ENCODE data around the gene ARRDC1.
"Not testable (repeated sequence)": the region's sequence is repeated elsewhere in the genome, so short reads cannot be mapped to it uniquely, and the experiment has no call there.

Gene ARRDC1

GRCh38 chr9:137613738-137614523, 8.4 kb downstream of the ARRDC1 start:
- no peak for DNase-seq

- no peak for DNase-seq
Observed at GRCh38 chr9:137614631-137615386, 9.3 kb downstream of the ARRDC1 start.

- no peak for DNase-seq
Observed at GRCh38 chr9:137615387-137615871, 9.9 kb downstream of the ARRDC1 start.

GRCh38 chr9:137618105-137619067, 12.9 kb downstream of the ARRDC1 start, which contains the start of gene EHMT1:
EHMT1 (plus strand) TSS chr9:137619005; CDS start chr9:137619029, 24 bp downstream.
- DNase-seq = peak; percentile 88

- DNase-seq = peak; percentile 19
Observed at GRCh38 chr9:137619240-137620047, 14.0 kb downstream of the ARRDC1 start.

GRCh38 chr9:137620048-137620405, 14.5 kb downstream of the ARRDC1 start:
- DNase-seq = no peak

- DNase-seq = no peak
Observed at GRCh38 chr9:137620581-137620980, 15.1 kb downstream of the ARRDC1 start.

- DNase-seq = no peak
Observed at GRCh38 chr9:137621131-137621757, 15.8 kb downstream of the ARRDC1 start.

- DNase-seq = not testable (repeated sequence)
Observed at GRCh38 chr9:137622211-137622610, 16.7 kb downstream of the ARRDC1 start.

- no peak for DNase-seq
Observed at GRCh38 chr9:137626464-137626863, 21.0 kb downstream of the ARRDC1 start.

- not testable (repeated sequence) for DNase-seq
Observed at GRCh38 chr9:137627406-137627805, 21.9 kb downstream of the ARRDC1 start.

- no peak for DNase-seq
Observed at GRCh38 chr9:137630126-137630525, 24.6 kb downstream of the ARRDC1 start.

GRCh38 chr9:137630679-137631078, 25.2 kb downstream of the ARRDC1 start:
- no peak for DNase-seq

GRCh38 chr9:137631345-137632229, 26.1 kb downstream of the ARRDC1 start:
- DNase-seq = no peak

- DNase-seq = no peak
Observed at GRCh38 chr9:137632230-137633161, 27.0 kb downstream of the ARRDC1 start.

- no peak for DNase-seq
Observed at GRCh38 chr9:137634016-137634415, 28.5 kb downstream of the ARRDC1 start.

GRCh38 chr9:137638680-137639079, 33.2 kb downstream of the ARRDC1 start:
- no peak for DNase-seq

GRCh38 chr9:137639303-137640051, 34.0 kb downstream of the ARRDC1 start:
- no peak for DNase-seq

Measured in activated effector memory CD4-positive, alpha-beta T cell treated with Interleukin-2 at 50 U/mL for 16 hours (primary cell).